ENCODE results near the gene KRT38.
"Not testable (repeated sequence)": the region's sequence is repeated elsewhere in the genome, so short reads cannot be mapped to it uniquely, and the experiment has no call there.

Gene KRT38

GRCh38 chr17:41424111-41424635 lies 16.6 kb downstream of the KRT38 start, which contains the start of gene KRT37:
TSS of gene KRT37 (minus strand) at chr17:41424585. CDS start at chr17:41424523, 62 bp downstream.
- in situ Hi-C loops (cut with HindIII; ENCODE audit: low sequenced_read_pairs) = no loop called here

- in situ Hi-C loops (cut with HindIII; ENCODE audit: low sequenced_read_pairs) = not testable (repeated sequence)
Observed at GRCh38 chr17:41422586-41422985, 18.2 kb downstream of the KRT38 start.

- in situ Hi-C loops (cut with HindIII; ENCODE audit: low sequenced_read_pairs) = no loop called here
Observed at GRCh38 chr17:41421617-41422016, 19.2 kb downstream of the KRT38 start.

- in situ Hi-C loops (cut with HindIII; ENCODE audit: low sequenced_read_pairs) = no loop called here
Observed at GRCh38 chr17:41421116-41421515, 19.7 kb downstream of the KRT38 start.

GRCh38 chr17:41420134-41420533 lies 20.6 kb downstream of the KRT38 start:
- in situ Hi-C loops (cut with HindIII; ENCODE audit: low sequenced_read_pairs) = no loop called here

GRCh38 chr17:41419716-41420115 lies 21.1 kb downstream of the KRT38 start:
- in situ Hi-C loops (cut with HindIII; ENCODE audit: low sequenced_read_pairs) = no loop called here

GRCh38 chr17:41418116-41418860 lies 22.5 kb downstream of the KRT38 start:
- in situ Hi-C loops (cut with HindIII; ENCODE audit: low sequenced_read_pairs) = no loop called here

DNA sequence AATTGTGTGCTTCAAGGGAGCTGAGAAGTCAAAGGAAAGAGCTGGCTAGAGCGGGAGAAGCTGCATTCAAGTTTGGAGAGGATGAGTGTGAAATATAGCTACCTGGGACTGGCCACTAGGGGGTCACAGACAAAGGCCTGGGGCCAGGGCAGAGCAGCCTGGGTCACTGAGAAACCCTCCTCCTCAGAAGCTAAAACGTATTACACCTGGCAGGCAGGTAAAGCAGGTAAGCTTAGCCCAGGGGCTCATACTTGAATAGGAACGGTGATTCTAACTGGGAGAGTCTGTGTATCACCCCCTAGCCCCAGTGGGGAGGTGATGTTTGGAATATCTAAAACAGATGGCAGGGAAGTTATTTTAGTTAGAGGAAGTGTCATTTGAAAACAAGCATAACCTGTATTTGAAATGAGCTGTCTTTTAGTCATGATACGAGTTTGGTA lies 23.2 kb downstream of the KRT38 start:
- in situ Hi-C loops (cut with HindIII; ENCODE audit: low sequenced_read_pairs) = no loop called here

DNA sequence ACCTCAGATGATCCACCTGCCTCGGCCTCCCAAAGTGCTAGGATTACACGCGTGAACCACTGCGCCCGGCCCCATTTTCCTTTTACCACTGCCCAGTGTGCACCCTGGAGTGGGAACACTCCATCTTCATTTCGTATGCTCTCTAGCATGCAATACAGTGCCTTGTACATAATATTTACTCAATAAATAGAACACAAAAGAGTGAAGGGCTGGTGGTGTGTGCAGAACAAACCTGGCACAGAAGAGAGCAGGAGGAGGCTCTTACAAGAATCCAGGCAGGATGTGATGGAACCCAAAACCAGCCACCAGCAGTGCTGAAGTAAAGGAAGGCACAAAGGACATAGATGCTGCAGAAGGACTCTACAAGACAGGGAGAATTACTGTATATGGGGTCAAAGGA lies 23.7 kb downstream of the KRT38 start:
- in situ Hi-C loops (cut with HindIII; ENCODE audit: low sequenced_read_pairs) = no loop called here

- in situ Hi-C loops (cut with HindIII; ENCODE audit: low sequenced_read_pairs) = no loop called here
Observed at GRCh38 chr17:41416479-41416878, 24.3 kb downstream of the KRT38 start.

- in situ Hi-C loops (cut with HindIII; ENCODE audit: low sequenced_read_pairs) = no loop called here
Observed at GRCh38 chr17:41415833-41416335, 24.9 kb downstream of the KRT38 start.

DNA sequence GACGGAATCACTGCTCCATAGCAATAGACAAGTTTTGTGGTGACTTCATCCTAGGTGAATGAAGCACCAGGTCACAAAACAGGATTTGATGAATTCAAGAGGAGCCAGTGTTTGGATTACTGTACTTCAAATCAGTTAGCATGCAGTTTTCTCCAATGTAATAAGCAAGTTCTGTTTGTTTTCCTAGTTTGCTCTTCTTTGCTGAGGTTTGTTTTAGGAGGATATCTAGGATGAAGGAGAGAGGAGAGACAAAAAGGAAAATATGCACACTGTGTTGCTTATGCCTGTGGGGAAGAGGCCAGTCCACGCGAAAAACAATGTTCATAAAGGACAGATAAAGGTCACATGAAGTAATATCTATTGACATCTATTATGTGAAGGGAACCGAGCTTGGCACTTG lies 25.4 kb downstream of the KRT38 start:
- in situ Hi-C loops (cut with HindIII; ENCODE audit: low sequenced_read_pairs) = no loop called here

DNA sequence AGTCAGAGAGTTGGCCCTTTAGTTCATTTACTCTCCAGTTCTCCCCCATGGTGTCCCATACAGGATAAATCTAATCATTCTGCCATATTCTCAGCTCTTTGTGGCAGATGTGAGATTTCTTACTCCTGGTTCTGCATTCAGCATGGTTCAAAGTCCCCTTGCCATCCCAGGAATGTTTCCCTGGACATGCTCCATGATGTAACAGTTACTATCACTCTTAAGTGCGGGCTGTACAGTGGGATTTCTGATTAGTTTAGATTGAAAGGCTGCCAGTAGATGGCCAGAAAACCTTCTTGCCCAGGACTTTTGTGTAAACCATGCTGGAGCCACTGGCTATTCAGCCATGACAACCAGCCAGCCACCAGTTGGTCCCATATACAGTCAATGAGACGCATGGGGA lies 26.8 kb downstream of the KRT38 start:
- in situ Hi-C loops (cut with HindIII; ENCODE audit: low sequenced_read_pairs) = no loop called here

GRCh38 chr17:41413353-41413957 lies 27.3 kb downstream of the KRT38 start:
- in situ Hi-C loops (cut with HindIII; ENCODE audit: low sequenced_read_pairs) = no loop called here

- in situ Hi-C loops (cut with HindIII; ENCODE audit: low sequenced_read_pairs) = no loop called here
Observed at GRCh38 chr17:41411072-41411840, 29.5 kb downstream of the KRT38 start.

GRCh38 chr17:41407226-41407625 lies 33.6 kb downstream of the KRT38 start:
- in situ Hi-C loops (cut with HindIII; ENCODE audit: low sequenced_read_pairs) = no loop called here

- in situ Hi-C loops (cut with HindIII; ENCODE audit: low sequenced_read_pairs) = no loop called here
Observed at GRCh38 chr17:41406205-41406604, 34.6 kb downstream of the KRT38 start.

- in situ Hi-C loops (cut with HindIII; ENCODE audit: low sequenced_read_pairs) = no loop called here
Observed at GRCh38 chr17:41404024-41404671, 36.6 kb downstream of the KRT38 start.

- in situ Hi-C loops (cut with HindIII; ENCODE audit: low sequenced_read_pairs) = no loop called here
Observed at GRCh38 chr17:41403404-41404023, 37.3 kb downstream of the KRT38 start.

GRCh38 chr17:41402161-41402560 lies 38.6 kb downstream of the KRT38 start:
- in situ Hi-C loops (cut with HindIII; ENCODE audit: low sequenced_read_pairs) = no loop called here

All from DLD1 (cell line).